ENCODE results near the gene SLC39A13.

The SLC39A13 gene

GRCh38 chr11:47461876-47462275, 53.5 kb downstream of the SLC39A13 start:
- no peak for FAIRE-seq

GRCh38 chr11:47464483-47464882, 56.1 kb downstream of the SLC39A13 start:
- FAIRE-seq: no peak

All from islet of Langerhans (tissue), 1 donor.